ELF-1 (cell line): ENCODE results near the gene JADE3.
"Not testable (repeated sequence)": the region's sequence is repeated elsewhere in the genome, so short reads cannot be mapped to it uniquely, and the experiment has no call there.

Experiments
- DNase-seq: peaks from one replicate; pipeline ENCODE4 v3.0.0-alpha.2; 2016; ENCODE audit warnings: low read depth, low spot score

JADE3 gene

GRCh38 chrX:46935295-46935694 is 23.1 kb downstream of the JADE3 start:
- no peak for DNase-seq

DNA sequence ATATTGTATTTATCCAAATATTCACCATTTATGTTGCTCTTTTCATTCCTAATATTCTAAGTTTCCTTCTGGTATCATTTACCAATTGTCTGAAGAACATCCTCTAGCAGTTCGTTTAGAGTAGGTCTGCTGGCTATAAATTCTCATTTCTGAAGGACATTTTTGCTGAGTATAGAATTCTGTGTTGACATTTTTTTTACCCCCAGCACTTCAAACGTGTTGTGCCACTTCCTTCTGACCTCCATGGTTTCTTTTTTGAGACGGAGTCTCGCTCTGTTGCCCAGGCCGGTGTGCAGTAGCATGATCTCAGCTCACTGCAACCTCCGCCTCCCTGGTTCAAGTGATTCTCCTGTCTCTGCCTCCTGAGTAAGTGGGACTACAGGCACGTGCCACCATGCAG is 26.4 kb downstream of the JADE3 start:
- no peak for DNase-seq

GRCh38 chrX:46941341-46941740 is 29.1 kb downstream of the JADE3 start:
- DNase-seq, result no peak

DNA sequence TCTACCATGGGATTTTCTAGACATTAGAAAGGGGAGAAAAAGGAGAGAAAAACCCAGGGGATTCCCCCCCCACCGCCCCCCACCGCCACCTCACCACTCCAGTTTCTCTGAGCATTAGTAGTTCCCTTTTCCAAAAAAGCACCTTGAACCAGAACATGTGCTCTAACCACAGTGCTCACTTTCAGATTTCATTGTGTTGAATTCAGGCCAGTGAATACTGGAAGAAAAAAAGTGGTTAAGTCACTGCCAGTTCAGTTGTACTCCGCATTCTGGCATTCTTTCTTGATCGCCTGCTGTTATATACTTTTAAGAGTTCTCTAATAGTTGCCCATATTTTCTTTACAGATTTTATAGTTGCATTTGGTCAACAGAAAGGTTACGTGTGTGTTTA is 40.9 kb downstream of the JADE3 start:
- DNase-seq, result no peak

GRCh38 chrX:46953597-46953996 is 41.4 kb downstream of the JADE3 start:
- peak; percentile 85 for DNase-seq

DNA sequence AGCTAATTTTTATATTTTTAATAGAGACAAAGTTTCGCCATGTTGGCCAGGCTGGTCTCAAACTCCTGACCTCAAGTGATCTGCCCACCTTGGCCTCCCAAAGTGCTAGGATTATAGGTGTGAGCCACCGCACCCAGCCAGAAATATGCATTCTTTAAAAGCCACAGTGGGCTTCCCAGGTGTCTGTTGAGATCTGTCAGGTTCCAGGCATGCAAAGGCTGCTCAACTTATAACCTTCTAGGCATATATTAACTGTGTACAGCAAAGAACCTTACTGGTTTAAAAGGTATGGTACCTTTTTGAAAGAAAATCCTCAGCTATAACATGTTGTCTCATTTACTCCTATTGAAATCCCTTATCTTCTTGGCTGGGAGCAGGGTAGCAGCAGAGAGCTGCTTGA is 42.5 kb downstream of the JADE3 start:
- no peak for DNase-seq

DNA sequence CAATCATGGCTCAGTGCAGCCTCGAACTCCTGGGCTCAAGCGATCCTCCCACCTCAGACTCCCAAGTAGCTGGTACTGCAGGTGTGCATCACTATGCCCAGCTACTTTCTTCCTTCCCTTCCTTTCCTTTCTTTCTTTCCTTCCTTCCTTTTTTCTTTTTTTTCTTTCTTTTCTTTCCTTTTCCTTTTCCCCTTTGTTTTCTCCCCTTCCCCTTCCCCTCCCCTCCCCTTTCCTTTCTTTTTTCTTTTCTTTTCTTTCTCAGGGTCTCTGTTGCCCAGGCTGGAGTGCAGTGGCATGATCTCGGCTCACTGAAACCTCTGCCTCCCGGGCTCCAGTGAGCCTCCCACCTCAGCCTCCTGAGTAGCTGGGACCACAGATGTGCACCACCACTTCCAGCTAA is 44.4 kb downstream of the JADE3 start:
- not testable (repeated sequence) for DNase-seq

- DNase-seq, result no peak
Measured at GRCh38 chrX:46957297-46957696, 45.1 kb downstream of the JADE3 start.

- no peak for DNase-seq
Measured at GRCh38 chrX:46959101-46959500, 46.9 kb downstream of the JADE3 start.

- DNase-seq, result no peak
Measured at GRCh38 chrX:46959985-46960700, 47.9 kb downstream of the JADE3 start.

DNA sequence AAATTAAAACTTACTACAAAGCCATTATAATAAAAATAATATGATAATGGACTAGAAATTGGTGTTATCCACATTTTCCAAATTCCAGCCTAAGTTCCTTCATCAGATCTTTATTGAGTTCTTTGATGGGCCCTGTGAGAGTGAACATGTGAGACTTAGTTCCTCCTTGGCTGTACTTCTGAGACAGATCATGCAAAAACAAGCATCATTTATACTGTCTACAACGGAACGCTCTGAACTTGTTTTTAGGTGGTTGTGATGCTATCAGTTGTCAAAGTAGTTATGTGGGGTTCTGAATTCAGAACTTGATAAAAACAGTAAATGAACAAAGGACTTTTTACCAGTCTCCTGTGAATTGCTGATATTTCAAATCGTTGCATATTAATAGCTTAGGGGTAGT is 48.9 kb downstream of the JADE3 start:
- DNase-seq, result no peak

GRCh38 chrX:46961574-46962283 is 49.5 kb downstream of the JADE3 start:
- DNase-seq, result no peak

GRCh38 chrX:46965125-46965758 is 53.0 kb downstream of the JADE3 start:
- no peak for DNase-seq

DNA sequence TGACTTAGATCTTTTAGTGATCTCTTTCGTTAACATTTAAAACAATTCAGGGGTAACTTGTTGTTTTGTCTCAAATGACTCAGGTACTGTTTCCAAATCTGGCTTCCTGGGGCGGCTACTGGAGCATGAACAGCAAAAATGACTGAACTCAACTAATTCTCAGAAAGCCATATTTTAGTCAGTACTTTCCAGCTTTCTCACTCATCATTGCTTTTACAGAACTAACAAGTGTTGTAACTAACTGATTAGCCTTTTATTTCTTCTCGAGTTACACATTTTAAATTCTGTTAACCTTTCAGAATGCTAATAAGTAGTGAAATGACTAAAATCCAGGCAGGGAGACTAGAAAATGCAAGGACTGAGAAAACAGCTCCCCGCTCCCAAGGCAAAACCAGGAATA is 55.3 kb downstream of the JADE3 start:
- DNase-seq, result no peak

- DNase-seq, result not testable (repeated sequence)
Measured at GRCh38 chrX:46977046-46977445, 64.8 kb downstream of the JADE3 start.

DNA sequence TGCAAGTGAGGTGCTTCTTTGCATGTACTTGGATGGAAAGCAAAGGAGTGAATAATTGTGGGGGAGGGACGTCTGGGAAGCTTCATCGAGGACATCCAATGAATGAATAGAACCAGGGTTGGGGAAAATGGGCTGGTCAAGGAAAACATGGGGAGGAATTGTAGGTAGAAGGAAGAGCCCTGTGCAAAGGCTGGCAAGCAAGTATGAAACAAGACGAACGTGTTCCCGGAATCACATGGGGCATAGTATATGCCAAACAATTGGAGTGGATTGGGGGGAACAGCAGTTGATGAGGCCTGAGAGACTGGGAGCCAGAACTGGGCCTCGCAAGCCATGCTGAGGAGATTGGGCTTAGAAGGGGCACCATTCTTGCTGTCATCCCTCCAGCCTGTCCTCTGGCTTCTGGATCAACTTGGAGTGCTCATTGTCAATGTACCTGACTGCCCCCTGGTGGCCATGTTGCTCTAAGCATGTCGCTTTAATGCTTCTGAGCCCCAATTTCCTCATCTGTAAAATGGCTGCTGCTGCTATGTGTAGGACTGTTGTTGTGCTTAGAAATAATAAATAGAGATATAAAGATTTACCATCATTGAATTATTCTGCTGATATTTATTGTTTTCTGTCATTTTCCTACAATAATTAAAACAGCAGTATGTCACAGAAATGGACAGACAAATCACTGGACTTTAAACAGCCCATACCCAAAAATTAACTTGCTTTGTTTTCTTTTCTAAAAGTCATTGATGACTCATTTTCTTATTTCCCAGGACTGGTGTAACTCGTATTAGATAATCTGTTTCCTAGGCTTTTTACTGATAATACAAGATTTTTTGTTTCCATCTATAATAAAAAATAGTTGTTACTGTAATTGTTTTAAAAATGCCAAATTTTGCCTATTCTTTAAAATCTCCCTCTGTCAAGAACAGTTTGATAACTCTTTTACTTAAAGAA is 66.4 kb downstream of the JADE3 start:
- peak; percentile 91 for DNase-seq

DNA sequence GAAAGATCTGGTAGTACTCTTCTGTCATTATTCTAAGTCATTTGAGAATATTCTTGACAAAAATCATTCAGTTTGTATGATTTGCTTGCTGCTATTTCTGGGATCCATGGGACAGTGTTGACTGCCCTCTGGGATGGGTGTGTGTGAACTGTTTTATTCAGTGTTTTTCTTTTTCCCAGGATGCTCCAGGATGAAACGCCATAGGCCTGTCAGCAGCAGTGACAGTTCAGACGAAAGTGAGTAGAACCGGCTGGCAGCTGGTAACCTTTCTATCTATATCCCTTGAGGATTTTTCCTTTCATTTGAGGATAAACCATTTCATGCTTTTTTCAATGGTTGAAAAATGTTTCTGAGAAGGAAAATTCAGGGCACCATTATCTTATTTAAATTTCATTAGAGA is 72.5 kb downstream of the JADE3 start:
- no peak for DNase-seq

GRCh38 chrX:46989548-46989947 is 77.3 kb downstream of the JADE3 start:
- no peak for DNase-seq

DNA sequence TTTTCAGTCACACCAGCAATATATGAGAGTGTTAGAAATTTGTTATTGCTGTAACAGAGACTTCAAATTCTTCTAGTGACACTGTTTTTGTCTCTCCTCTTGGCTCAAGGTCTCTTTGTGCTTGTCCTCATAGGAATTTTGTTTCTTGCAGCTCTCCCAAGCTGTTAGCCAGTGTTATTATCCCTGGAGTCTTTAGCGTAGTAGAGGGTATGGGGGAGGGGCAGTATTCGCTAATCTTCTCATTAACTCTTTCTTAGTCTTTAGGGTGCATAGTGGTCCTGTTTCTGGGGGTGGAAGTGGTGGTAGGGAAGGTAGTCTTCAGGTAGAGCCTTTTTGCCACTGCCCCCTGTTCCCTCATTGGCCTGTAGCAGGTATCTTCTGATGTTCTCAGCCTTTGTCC is 79.4 kb downstream of the JADE3 start:
- DNase-seq, result peak; percentile 22

DNA sequence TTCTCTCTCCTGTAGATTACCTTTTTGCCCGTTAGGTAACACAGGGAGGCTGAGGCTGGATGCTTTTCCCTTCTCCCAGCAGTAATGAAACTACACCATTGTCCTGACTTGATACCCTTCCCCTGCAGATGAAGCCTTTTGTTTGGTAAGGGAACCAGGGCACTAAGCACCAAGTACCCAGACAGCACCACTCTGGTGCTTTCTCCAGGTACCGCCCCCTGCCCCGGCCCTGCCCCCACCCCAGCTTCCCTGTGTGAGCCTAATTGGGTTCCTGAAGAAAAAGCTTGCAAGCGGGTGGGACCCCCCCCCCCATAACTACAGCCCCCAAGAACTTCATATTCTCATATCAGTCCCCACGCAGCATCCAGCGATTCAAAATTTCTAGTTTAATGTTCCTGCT is 79.8 kb downstream of the JADE3 start:
- DNase-seq, result no peak

DNA sequence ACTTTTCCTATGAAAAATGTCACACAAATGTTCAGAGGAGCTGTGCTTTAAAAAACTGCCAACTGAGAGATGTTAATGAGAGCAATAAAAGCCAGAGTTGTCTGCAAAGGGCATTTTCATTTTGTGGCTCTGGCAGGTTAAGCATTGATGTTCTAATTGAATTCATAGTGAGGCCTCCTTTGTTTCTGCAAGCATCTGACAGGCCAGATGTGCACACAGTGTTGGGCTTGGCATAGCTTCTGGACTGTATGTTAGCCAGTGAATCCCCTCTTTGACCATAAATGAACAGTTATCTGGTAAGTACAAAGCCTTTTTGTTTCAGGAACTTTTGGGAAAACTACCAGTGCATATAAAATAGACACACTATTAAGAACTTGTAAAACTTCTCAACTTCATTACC is 81.9 kb downstream of the JADE3 start:
- no peak for DNase-seq

GRCh38 chrX:47012131-47012530 is 99.9 kb downstream of the JADE3 start:
- no peak for DNase-seq
